Left ventricle myocardium inferior (tissue), 1 donor: ENCODE data around the gene TNFAIP2. TPM values are rescaled to one million over a fixed set of nuclear protein-coding genes. Genes with fewer than 3 reads are reported as not detected.

ENCODE experiments used
- DNase-seq: peaks from one replicate; pipeline ENCODE4 v3.0.0-alpha.2; 2020
- H3K27ac ChIP-seq: fragments of 200-600 bp; replicated peaks from 2 replicates; pipeline ENCODE4 v1.8.0; 2021
- H3K27me3 ChIP-seq: fragments of 200-600 bp; 2 replicates; pipeline ENCODE4 v1.8.0; 2021; ENCODE audit warnings: low read depth
- H3K36me3 ChIP-seq: fragments of 200-600 bp; 2 replicates; pipeline ENCODE4 v1.8.0; 2021
- H3K4me1 ChIP-seq: fragments of 200-600 bp; 2 replicates; pipeline ENCODE4 v1.8.0; 2021
- H3K4me3 ChIP-seq: fragments of 200-600 bp; 2 replicates; pipeline ENCODE4 v1.8.0; 2021; ENCODE audit warnings: mild to moderate bottlenecking, moderate library complexity
- H3K9me3 ChIP-seq: fragments of 200-600 bp; replicated peaks from 2 replicates; pipeline ENCODE4 v1.8.0; 2021
- intact Hi-C: fragments of 100-400 bp; cut with micrococcal nuclease; formaldehyde crosslinking; loops from one replicate; pipeline ENCODE4 v1.11.0; 2022
- total RNA-seq: library from RNA; stranded (reverse); fragmentation: NEBNext Ultra II Directional; extraction: Animal tissue kit (Norgen Biotek cat#: 25700); gene quantifications from one replicate; pipeline ENCODE4 v1.2.1, GENCODE V29; 2021
- TF ChIP-seq, protein P1 (sequence below): fragments of 200-600 bp; IDR thresholded peaks from 2 replicates; pipeline ENCODE4 v1.8.0; 2021; ENCODE audit warnings: antibody characterized with exemption, mild to moderate bottlenecking, borderline replicate concordance
- donor health status: DM: no; HTN: yes; CAD: no; lungs with severe emphysema.

TNFAIP2 gene
- total RNA-seq, 1 donor from 2014 or later: 40.1 TPM

DNA sequence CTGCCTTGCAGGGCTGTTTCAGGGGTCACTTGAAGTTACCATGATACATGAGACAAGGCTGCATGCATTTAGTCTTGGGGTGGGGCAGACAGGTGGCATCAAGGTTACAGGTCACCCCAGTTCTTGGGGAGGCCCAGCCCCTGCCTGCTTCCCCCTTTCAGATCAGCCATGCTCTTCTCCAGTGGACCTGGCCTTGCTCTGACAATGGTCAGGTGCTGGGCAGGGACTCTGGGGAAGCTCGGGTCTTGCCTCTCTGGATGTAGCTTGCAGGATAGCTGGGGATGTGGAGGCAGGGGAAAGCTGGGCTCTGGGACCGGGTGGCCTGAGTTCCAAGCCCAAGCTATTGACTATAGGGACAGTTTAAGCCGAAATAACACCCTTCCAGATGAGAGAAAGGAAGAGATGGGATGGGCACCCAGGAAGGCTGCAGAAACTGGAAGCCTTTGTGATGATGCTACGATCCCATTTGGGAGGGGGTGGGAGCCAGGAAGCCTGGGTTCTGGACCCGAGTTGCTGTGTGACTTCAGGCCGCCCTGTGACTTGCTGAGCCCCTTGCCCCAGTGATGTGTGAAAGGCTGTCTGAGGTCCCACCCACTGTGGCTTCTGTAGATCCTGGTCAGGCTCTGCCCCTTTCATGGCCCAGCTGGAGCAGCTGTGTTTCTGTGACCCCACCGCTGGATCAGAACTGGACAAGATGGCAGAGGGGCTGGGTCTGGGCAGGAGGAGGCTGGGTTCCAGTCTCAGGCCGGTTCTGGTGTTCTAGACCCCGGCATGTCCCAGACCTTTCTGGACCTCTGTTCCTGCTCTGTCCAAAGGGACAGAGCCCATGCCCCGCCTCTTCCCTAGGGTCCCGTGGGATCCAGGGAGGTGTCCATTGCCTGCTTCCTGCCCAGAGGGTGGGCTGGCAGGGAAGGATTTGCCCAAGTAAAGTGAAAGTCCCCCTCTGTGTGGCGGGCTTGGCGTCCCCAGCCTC lies 2.1 kb downstream of the TNFAIP2 start:
- DNase-seq: peak; percentile 12
- Histone ChIP-seq H3K4me3 (peak overlapping the region; percentile 96), H3K27ac (no peak overlapping the region), H3K4me1 (peaks cover 96% of the 10 kb centered on the region), H3K9me3 (no peaks in the 10 kb centered on the region), H3K27me3 (no peaks in the 10 kb centered on the region), H3K36me3 (peaks cover 25% of the 10 kb centered on the region)
- TF ChIP-seq, protein P1, sequence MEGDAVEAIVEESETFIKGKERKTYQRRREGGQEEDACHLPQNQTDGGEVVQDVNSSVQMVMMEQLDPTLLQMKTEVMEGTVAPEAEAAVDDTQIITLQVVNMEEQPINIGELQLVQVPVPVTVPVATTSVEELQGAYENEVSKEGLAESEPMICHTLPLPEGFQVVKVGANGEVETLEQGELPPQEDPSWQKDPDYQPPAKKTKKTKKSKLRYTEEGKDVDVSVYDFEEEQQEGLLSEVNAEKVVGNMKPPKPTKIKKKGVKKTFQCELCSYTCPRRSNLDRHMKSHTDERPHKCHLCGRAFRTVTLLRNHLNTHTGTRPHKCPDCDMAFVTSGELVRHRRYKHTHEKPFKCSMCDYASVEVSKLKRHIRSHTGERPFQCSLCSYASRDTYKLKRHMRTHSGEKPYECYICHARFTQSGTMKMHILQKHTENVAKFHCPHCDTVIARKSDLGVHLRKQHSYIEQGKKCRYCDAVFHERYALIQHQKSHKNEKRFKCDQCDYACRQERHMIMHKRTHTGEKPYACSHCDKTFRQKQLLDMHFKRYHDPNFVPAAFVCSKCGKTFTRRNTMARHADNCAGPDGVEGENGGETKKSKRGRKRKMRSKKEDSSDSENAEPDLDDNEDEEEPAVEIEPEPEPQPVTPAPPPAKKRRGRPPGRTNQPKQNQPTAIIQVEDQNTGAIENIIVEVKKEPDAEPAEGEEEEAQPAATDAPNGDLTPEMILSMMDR: no peak
- intact Hi-C loops: no loop called here

DNA sequence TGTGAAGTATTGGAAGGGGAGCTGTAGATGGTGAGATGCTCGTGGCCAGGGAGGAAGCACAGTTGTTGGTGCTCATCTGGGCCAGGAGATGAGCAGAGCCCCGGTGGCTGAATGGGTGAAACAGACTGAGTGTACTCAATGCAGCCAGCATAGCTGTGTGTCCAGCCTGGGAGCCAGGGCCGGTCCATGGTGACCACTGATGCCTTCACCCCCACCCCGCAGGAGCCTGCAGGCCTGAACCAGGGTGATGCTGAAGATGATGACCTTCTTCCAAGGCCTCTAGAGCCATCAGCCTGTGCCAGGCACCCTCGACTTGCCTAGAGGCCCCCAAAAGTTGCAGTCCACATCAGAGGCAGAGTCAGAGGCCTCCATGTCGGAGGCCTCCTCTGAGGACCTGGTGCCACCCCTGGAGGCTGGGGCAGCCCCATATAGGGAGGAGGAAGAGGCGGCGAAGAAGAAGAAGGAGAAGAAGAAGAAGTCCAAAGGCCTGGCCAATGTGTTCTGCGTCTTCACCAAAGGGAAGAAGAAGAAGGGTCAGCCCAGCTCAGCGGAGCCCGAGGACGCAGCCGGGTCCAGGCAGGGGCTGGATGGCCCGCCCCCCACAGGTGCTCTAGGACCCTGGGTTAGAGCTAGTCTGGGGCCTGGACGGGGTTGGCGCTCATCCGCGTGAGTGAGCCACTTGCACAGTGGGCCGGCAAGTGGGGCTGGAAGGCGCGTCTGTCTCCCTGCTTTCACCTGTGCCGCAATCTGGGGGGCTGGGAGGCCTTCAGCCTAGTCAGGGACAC lies 3.0 kb downstream of the TNFAIP2 start:
- TF ChIP-seq, protein P1: no peak
- intact Hi-C loops: no loop called here
- no peaks in the 10 kb centered on the region for H3K27me3 ChIP-seq
- H3K36me3 ChIP-seq: peaks cover 32% of the 10 kb centered on the region
- peak overlapping the region; percentile 64 for H3K27ac ChIP-seq
- peak; percentile 18 for DNase-seq
- H3K4me3 ChIP-seq: peak overlapping the region; percentile 96
- peaks cover 96% of the 10 kb centered on the region for H3K4me1 ChIP-seq
- no peaks in the 10 kb centered on the region for H3K9me3 ChIP-seq

DNA sequence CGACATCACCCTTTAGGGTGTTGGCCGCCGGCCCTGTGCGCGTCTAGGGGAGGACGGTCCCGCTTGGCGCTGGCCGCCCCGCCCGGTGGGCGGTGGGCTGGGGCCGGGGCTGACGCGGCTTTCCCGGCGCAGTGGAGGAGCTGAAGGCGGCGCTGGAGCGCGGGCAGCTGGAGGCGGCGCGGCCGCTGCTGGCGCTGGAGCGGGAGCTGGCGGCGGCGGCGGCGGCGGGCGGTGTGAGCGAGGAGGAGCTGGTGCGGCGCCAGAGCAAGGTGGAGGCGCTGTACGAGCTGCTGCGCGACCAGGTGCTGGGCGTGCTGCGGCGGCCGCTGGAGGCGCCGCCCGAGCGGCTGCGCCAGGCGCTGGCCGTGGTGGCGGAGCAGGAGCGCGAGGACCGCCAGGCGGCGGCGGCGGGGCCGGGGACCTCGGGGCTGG lies 3.6 kb downstream of the TNFAIP2 start:
- intact Hi-C loops: no loop called here
- H3K27ac ChIP-seq: peak overlapping the region; percentile 64
- peak; percentile 60 for DNase-seq
- no peaks in the 10 kb centered on the region for H3K9me3 ChIP-seq
- H3K36me3 ChIP-seq: peaks cover 36% of the 10 kb centered on the region
- TF ChIP-seq, protein P1: peak; percentile 36
- no peaks in the 10 kb centered on the region for H3K27me3 ChIP-seq
- peak overlapping the region; percentile 96 for H3K4me3 ChIP-seq
- H3K4me1 ChIP-seq: peaks cover 96% of the 10 kb centered on the region

DNA sequence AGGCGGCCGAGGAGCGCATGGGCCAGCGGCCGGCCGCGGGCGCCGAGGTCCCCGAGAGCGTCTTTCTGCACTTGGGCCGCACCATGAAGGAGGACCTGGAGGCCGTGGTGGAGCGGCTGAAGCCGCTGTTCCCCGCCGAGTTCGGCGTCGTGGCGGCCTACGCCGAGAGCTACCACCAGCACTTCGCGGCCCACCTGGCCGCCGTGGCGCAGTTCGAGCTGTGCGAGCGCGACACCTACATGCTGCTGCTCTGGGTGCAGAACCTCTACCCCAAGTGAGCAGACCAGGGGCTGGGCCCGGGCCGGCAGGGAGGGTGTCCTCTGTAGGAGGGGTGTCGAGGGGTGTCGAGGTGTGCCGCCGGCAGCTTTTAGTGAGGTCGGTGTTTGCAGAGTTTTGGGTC lies 4.1 kb downstream of the TNFAIP2 start:
- H3K4me1 ChIP-seq: peaks cover 96% of the 10 kb centered on the region
- TF ChIP-seq, protein P1: no peak
- intact Hi-C loops: no loop called here
- no peaks in the 10 kb centered on the region for H3K9me3 ChIP-seq
- H3K27me3 ChIP-seq: no peaks in the 10 kb centered on the region
- peak; percentile 13 for DNase-seq
- H3K36me3 ChIP-seq: peaks cover 38% of the 10 kb centered on the region
- no peak overlapping the region for H3K27ac ChIP-seq
- H3K4me3 ChIP-seq: peak overlapping the region; percentile 96

DNA sequence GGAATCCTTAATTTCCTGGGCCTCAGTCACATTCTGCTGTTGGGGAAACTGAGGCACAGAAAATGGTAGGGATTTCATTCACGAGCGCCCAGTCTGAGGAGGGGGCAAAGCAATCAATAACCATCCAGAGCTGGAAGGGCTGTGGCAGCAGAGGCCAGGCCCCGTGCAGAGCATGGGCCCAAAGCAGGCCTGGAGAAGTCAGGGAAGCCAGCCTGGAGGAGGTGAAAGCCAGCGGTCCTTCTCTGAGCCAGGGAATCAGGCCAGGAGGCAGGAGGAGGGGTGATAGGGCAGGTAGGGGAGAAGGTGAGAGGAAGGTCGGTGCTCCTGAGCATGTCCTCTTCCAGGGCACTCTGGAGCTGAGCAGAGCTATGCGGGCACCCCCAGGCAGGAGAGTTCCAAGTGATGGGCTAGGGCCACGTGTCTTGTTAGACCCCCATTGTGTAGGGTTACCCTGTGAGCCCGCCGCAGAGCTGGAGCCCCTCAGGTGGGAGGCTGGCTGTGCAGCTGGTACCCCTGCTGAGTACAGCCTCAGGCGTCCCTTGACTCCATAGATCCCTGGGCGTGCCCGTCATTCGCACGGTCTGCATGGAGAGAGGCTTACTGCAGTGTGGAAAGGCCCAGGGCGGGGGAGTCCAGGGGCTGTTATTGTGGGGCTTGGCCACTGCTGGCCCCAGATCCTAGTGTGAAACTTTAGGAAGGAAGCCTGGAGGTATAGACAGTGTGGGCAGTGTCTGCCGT lies 4.8 kb downstream of the TNFAIP2 start:
- TF ChIP-seq, protein P1: no peak
- Histone ChIP-seq H3K36me3 (peaks cover 45% of the 10 kb centered on the region), H3K27ac (peak overlapping the region; percentile 8), H3K4me1 (peaks cover 94% of the 10 kb centered on the region), H3K27me3 (no peaks in the 10 kb centered on the region), H3K4me3 (peak overlapping the region; percentile 96), H3K9me3 (no peaks in the 10 kb centered on the region)
- no peak for DNase-seq
- intact Hi-C loops: no loop called here
